ENCODE results near the gene ADCY9.
"Not testable (repeated sequence)": the region's sequence is repeated elsewhere in the genome, so short reads cannot be mapped to it uniquely, and the experiment has no call there.

The ADCY9 gene

DNA sequence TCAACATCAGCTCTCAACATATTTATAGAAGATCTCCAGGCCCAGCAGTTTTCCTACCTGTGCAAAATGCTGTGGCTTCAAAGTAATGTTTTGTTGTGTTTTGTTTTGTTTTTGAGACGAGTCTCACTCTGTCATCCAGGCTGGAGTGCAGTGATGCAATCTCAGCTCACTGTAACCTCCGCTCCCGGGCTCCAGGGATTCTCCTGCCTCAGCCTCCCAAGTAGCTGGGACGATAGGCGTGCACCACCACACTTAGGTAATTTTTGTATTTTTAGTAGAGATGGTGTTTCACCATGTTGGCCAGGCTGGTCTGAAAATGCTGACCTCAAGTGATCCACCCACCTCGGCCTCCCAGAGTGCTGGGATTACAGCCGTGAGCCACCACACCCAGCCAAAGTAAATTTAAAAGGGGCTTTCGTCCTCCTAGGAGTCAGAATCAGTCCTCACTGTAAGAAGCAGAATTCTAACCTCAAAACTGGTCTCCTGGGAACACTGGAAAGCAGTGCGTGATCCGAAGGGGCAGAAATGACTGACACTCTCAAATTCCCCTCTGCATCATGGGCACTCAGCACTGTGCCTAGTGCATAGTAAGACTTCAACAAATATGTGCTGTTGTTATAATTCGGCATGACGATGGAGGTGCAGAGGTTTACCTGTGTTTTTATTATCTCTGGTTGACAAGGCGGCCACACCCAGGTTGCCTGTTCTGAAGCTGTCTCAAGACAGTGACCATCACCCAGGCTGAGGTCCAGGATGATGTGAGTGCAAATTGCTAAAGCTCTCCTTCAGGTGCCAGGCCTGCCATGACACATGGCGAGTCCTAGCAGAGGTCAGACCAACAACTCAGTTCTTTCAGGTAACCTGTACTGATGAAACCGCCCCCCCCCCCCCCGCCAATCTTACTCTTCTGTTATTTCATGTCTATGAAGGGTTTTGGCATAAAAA lies 59.8 kb downstream of the ADCY9 start:
- no peak overlapping the region for H3K4me3 Mint-ChIP-seq
- H3K9me3 Mint-ChIP-seq = peaks cover 10 to 11% of the 10 kb centered on the region in 2 donors
- H3K4me1 Mint-ChIP-seq = peaks cover 7 to 11% of the 10 kb centered on the region in 2 donors
- ATAC-seq (replicated peaks) (peak; percentile 51 to 85), DNase-seq (no peak)
- H3K27me3 Mint-ChIP-seq = peaks cover 0 to 5% of the 10 kb centered on the region in 2 donors
- H3K27ac Mint-ChIP-seq = peak overlapping the region; percentile 9
- peaks cover 5 to 19% of the 10 kb centered on the region in 2 donors for H3K36me3 Mint-ChIP-seq

- Mint-ChIP-seq H3K4me1 (peaks cover 7 to 11% of the 10 kb centered on the region in 2 donors), H3K4me3 (no peak overlapping the region), H3K27me3 (peaks cover 0 to 5% of the 10 kb centered on the region in 2 donors), H3K9me3 (peaks cover 3 to 4% of the 10 kb centered on the region in 2 donors), H3K27ac (no peak overlapping the region), H3K36me3 (peaks cover under 1 to 13% of the 10 kb centered on the region in 2 donors)
- ATAC-seq (replicated peaks) (no peak), DNase-seq (no peak)
These were observed 60.5 kb downstream of the ADCY9 start for GRCh38 chr16:4055748-4056147.

DNA sequence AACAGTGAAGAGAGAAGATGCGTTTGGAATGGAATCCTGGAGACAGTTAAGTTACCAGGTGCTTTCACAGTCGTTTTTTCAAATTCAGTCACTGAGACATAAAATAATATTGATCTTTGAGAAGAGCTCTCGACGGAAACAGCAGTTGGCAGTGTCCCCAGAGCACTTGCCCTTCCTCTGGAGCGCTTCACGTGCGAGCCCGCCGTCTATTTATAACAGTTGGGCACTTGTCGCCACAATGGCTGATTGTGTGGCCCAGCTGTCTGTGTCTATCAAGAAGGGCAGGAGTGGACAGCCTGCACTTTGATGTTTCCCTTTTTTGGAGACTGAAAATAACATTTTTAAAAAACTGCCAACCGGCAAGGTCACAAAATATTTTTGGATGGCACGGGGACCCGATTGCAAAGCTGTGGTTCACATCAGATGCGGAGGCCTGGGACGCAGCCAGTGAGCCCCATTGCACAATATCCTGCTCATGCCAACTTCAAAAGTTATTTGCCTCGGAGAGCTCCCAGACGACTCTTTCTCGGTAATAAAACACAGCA lies 62.9 kb downstream of the ADCY9 start:
- H3K27ac Mint-ChIP-seq = peak overlapping the region; percentile 20
- no peaks in the 10 kb centered on the region for H3K36me3 Mint-ChIP-seq
- H3K27me3 Mint-ChIP-seq = peaks cover 0 to 5% of the 10 kb centered on the region in 2 donors

DNA sequence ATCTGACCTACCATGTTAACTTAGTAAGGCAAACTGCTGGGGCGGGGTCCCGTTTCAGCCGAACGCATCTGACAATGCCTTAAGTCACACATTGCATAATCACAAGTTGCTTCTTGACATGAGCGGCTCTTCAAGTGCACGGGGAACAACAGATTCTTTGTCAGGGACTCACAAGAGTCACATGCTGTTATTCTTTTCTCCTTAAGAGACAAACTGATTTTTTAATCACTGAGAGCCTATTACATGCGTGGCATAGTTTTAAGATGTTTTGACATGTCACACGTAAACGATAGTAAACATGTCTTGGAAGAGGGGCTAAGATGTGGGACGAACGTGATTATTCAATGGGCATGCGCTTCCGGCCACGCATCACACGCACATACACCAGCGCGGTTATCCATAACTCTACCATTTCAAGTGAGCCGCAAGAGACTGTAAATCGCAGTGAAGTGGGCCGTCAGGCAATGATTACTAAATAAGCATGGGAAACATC lies 63.4 kb downstream of the ADCY9 start:
- H3K27me3 Mint-ChIP-seq = peaks cover 0 to 5% of the 10 kb centered on the region in 2 donors
- DNase-seq (no peak), ATAC-seq (replicated peaks) (no peak)
- H3K27ac Mint-ChIP-seq = no peak overlapping the region
- H3K4me1 Mint-ChIP-seq = peaks cover 7 to 11% of the 10 kb centered on the region in 2 donors
- H3K36me3 Mint-ChIP-seq = no peaks in the 10 kb centered on the region
- H3K4me3 Mint-ChIP-seq = no peak overlapping the region
- no peaks in the 10 kb centered on the region for H3K9me3 Mint-ChIP-seq

More for the DNA sequence above, 62.9 kb downstream of the ADCY9 start:
- no peaks in the 10 kb centered on the region for H3K9me3 Mint-ChIP-seq
- no peak overlapping the region for H3K4me3 Mint-ChIP-seq
- ATAC-seq (replicated peaks) (peak in 1 of 2 donors; percentile 59), DNase-seq (no peak)
- peaks cover 7 to 11% of the 10 kb centered on the region in 2 donors for H3K4me1 Mint-ChIP-seq

- ATAC-seq (replicated peaks) = no peak
- H3K4me1 Mint-ChIP-seq = peaks cover 7 to 11% of the 10 kb centered on the region in 2 donors
- no peak for DNase-seq
- peaks cover 0 to 5% of the 10 kb centered on the region in 2 donors for H3K27me3 Mint-ChIP-seq
- H3K9me3 Mint-ChIP-seq = no peaks in the 10 kb centered on the region
- no peak overlapping the region for H3K27ac Mint-ChIP-seq
- no peaks in the 10 kb centered on the region for H3K36me3 Mint-ChIP-seq
- no peak overlapping the region for H3K4me3 Mint-ChIP-seq
These were observed 64.1 kb downstream of the ADCY9 start for GRCh38 chr16:4052096-4052495.

GRCh38 chr16:4051591-4051990 lies 64.7 kb downstream of the ADCY9 start:
- H3K9me3 Mint-ChIP-seq = no peaks in the 10 kb centered on the region
- H3K36me3 Mint-ChIP-seq = no peaks in the 10 kb centered on the region
- DNase-seq (no peak), ATAC-seq (replicated peaks) (no peak)
- H3K27me3 Mint-ChIP-seq = peaks cover 0 to 5% of the 10 kb centered on the region in 2 donors
- no peak overlapping the region for H3K4me3 Mint-ChIP-seq
- no peak overlapping the region for H3K27ac Mint-ChIP-seq
- H3K4me1 Mint-ChIP-seq = peaks cover 7 to 11% of the 10 kb centered on the region in 2 donors

DNA sequence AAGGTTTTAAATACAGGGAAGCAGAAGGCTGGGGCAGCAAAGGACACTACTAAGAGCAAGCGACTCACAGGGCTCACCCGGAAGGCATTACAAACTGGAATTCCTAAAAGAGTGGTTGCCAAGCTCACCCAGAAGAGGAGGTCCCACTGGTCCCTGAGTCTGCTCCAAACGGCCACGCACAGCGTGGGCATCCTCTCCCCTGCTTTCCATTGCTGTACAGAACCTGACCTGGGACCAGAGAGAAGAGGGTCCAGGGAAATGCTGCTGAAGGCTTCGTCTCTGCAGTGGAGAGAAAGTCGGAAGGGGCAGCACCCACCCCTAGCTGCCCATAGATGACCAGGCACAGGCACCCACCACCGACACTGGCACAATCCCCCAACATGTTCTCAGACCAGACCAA lies 67.2 kb downstream of the ADCY9 start:
- H3K4me1 Mint-ChIP-seq = peaks cover 7 to 11% of the 10 kb centered on the region in 2 donors
- no peak for DNase-seq
- H3K27ac Mint-ChIP-seq = no peak overlapping the region
- no peaks in the 10 kb centered on the region for H3K36me3 Mint-ChIP-seq
- ATAC-seq (replicated peaks) = no peak
- H3K4me3 Mint-ChIP-seq = no peak overlapping the region
- H3K9me3 Mint-ChIP-seq = no peaks in the 10 kb centered on the region
- peaks cover 0 to 7% of the 10 kb centered on the region in 2 donors for H3K27me3 Mint-ChIP-seq

GRCh38 chr16:4048481-4048880 lies 67.8 kb downstream of the ADCY9 start:
- ATAC-seq (replicated peaks) = no peak
- no peaks in the 10 kb centered on the region for H3K36me3 Mint-ChIP-seq

GRCh38 chr16:4046221-4046620 lies 70.0 kb downstream of the ADCY9 start:
- no peak for ATAC-seq (replicated peaks)
- Mint-ChIP-seq H3K4me1 (no peaks in the 10 kb centered on the region), H3K27me3 (peaks cover 0 to 6% of the 10 kb centered on the region in 2 donors), H3K4me3 (no peak overlapping the region), H3K36me3 (no peaks in the 10 kb centered on the region), H3K27ac (no peak overlapping the region), H3K9me3 (no peaks in the 10 kb centered on the region)
- no peak for DNase-seq

More at GRCh38 chr16:4048481-4048880, 67.8 kb downstream of the ADCY9 start:
- H3K4me3 Mint-ChIP-seq = no peak overlapping the region
- no peaks in the 10 kb centered on the region for H3K9me3 Mint-ChIP-seq
- no peak overlapping the region for H3K27ac Mint-ChIP-seq
- peaks cover 0 to 6% of the 10 kb centered on the region in 2 donors for H3K27me3 Mint-ChIP-seq
- H3K4me1 Mint-ChIP-seq = peaks cover 7 to 9% of the 10 kb centered on the region in 2 donors
- no peak for DNase-seq

DNA sequence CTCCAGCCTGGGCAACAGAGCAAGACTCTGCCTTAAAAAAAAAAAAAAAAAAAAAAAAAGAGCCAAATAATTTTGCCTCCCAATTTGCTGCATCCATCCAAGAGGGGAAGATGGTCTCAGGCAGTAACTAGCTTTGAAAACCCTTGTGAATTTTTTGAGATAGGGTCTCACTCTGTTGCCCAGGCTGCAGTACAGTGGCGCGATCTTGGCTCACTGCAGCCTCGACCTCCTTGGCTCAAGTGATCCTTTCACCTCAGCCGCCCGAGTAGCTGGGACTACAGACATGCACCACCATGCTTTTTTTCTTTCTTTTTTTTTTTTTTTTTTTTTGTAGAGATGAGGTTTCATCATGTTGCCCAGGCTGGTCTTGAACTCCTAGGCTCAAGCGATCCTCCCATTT lies 70.7 kb downstream of the ADCY9 start:
- H3K9me3 Mint-ChIP-seq; H3K36me3 Mint-ChIP-seq; ATAC-seq (replicated peaks); H3K4me3 Mint-ChIP-seq; H3K27me3 Mint-ChIP-seq; H3K27ac Mint-ChIP-seq; H3K4me1 Mint-ChIP-seq; DNase-seq: not testable (repeated sequence)

DNA sequence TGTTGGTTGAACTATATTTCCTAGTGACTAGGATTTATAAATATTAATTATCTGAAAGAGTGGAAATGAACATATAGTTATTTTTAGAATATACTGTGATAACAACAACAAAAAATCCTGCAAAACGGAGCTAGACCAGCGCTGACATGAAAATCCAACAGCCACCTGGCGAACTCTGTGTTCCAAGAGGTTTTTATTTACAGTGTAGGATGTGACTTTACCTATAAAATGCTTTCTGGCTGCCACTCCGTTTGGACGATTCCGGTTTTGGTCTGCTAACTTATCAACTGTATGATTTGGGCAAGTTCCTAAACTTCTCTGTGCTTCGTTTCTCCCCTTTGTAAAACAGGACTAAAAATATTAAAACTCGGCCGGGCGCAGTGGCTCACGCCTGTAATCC lies 73.7 kb downstream of the ADCY9 start:
- no peak for ATAC-seq (replicated peaks)
- no peak overlapping the region for H3K27ac Mint-ChIP-seq

DNA sequence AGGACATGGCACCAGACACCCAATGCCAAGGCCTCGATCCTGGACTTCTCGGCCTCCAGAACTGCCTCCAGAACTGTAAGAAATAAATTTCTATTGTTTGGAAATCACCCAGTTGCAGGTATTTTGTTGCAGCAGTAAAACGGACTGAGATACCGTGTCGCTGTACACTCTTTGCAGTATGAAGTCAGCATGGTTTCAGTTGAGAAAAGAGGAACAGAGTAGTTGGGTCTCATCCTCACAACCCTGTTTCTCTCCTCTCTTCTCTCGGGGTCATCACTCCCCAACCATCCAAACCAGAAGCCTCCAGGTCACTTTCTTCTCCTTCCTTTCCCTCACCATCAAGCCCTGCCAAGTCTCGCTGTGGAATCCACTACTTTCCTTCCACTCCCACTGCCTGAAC lies 77.8 kb downstream of the ADCY9 start:
- DNase-seq (no peak), ATAC-seq (replicated peaks) (no peak)
- Mint-ChIP-seq H3K27ac (no peak overlapping the region), H3K9me3 (no peaks in the 10 kb centered on the region), H3K4me1 (no peaks in the 10 kb centered on the region), H3K27me3 (no peaks in the 10 kb centered on the region), H3K36me3 (no peaks in the 10 kb centered on the region), H3K4me3 (no peak overlapping the region)

More for the DNA sequence above, 73.7 kb downstream of the ADCY9 start:
- Mint-ChIP-seq H3K27me3 (peaks cover 0 to 6% of the 10 kb centered on the region in 2 donors), H3K36me3 (no peaks in the 10 kb centered on the region), H3K9me3 (no peaks in the 10 kb centered on the region), H3K4me1 (no peaks in the 10 kb centered on the region), H3K4me3 (no peak overlapping the region)
- no peak for DNase-seq

GRCh38 chr16:4036952-4037351 lies 79.3 kb downstream of the ADCY9 start:
- not testable (repeated sequence) for H3K9me3 Mint-ChIP-seq; H3K4me3 Mint-ChIP-seq; DNase-seq; ATAC-seq (replicated peaks); H3K27ac Mint-ChIP-seq; H3K27me3 Mint-ChIP-seq; H3K36me3 Mint-ChIP-seq
- H3K4me1 Mint-ChIP-seq = peaks cover 4 to 10% of the 10 kb centered on the region in 2 donors

DNA sequence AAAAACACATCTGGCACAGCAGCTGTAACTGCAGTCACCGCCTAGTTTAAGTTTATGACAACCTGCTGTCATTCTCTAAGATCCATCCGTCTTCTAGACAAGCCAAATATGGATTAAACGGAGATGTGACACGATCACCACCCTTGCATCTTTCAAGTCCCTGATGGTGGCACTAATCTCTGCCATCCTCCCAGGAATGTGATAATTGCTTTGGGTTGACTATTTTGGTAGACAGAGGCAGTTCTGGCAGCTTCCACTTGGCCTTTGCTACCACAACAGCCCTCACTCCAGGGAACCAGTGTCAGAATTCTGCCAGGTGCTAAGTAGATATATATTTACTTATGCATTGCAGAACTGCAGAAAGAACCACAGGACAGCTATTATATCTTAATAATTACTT lies 81.3 kb downstream of the ADCY9 start:
- no peaks in the 10 kb centered on the region for H3K36me3 Mint-ChIP-seq
- DNase-seq (no peak), ATAC-seq (replicated peaks) (no peak)
- no peaks in the 10 kb centered on the region for H3K27me3 Mint-ChIP-seq
- H3K4me3 Mint-ChIP-seq = no peak overlapping the region
- peaks cover 12 to 25% of the 10 kb centered on the region in 2 donors for H3K4me1 Mint-ChIP-seq
- no peak overlapping the region for H3K27ac Mint-ChIP-seq
- H3K9me3 Mint-ChIP-seq = no peaks in the 10 kb centered on the region
